Right cardiac atrium (tissue), 5 donors: ENCODE measurements around the gene MALAT1. TPM values are rescaled to one million over a fixed set of nuclear protein-coding genes. Genes with fewer than 3 reads are reported as not detected.

Experiments used
- ATAC-seq, 2 donors: fragments of 200-7000 bp; cut with Tn5 transposase; one replicate each; pipeline versions ENCODE4 v1.8.0 to v1.9.1; 2020; ENCODE audit warnings: moderate library complexity in 2 of 2, mild to moderate bottlenecking in 1 of 2
- DNase-seq, 3 donors: peaks; one replicate each; pipeline ENCODE4 v3.0.0-alpha.2; 2020
- H3K27ac ChIP-seq: one replicate; pipeline ENCODE4 v1.5.1; 2013; ENCODE audit warnings: mild to moderate bottlenecking, low read length, control low read depth, moderate library complexity
- H3K27me3 ChIP-seq: one replicate; pipeline ENCODE4 v1.6.1; 2013; ENCODE audit not compliant: control insufficient read depth, insufficient read depth
- H3K4me1 ChIP-seq: one replicate; pipeline ENCODE4 v1.6.1; 2013; ENCODE audit warnings: low read length; ENCODE audit not compliant: control insufficient read depth, insufficient read depth
- H3K4me3 ChIP-seq: one replicate; pipeline ENCODE4 v1.5.1; 2013; ENCODE audit warnings: low read length, control low read depth
- H3K9me3 ChIP-seq: one replicate; pipeline ENCODE4 v1.6.1; 2013; ENCODE audit warnings: low read length; ENCODE audit not compliant: control insufficient read depth
- WGBS: extraction: QIAGEN DNeasy Blood & Tissue Kit; methylation state at CpG from one replicate; pipeline ENCODE4 v1.1.7; 2013; 5-methylcytosine and 5-hydroxymethylcytosine counted together
- intact Hi-C, 4 donors: fragments of 100-400 bp; cut with DNase I; formaldehyde crosslinking; loops; one replicate each; pipeline versions ENCODE4 v1.11.0 to v1.14.0; 2022 to 2023
- polyA plus RNA-seq: library from polyadenylated mRNA; stranded (reverse); fragments of 200-250 nt; gene quantifications from one replicate; pipeline ENCODE4 v1.2.3, GENCODE V29; 2013
- total RNA-seq, 4 donors: library from RNA; stranded (reverse); fragmentation: NEBNext Ultra II Directional; extraction: Animal tissue kit (Norgen Biotek cat#: 25700); gene quantifications; one replicate each; pipeline ENCODE4 v1.2.1, GENCODE V29; 2021
- donor health status: healthy with polysubstance abuse.
- donor health status: DM: no; HTN: yes; CAD: no.
- donor health status: DM: no; HTN: no; CAD: no.
- donor health status: DM: no; HTN: yes; CAD: no; lungs with severe emphysema.
- donor health status: DM: yes; HTN: yes; CAD: no.

MALAT1 gene
- total and polyA plus RNA-seq, 5 donors, result 1,948 to 5,353 (median 4,935) TPM

DNA sequence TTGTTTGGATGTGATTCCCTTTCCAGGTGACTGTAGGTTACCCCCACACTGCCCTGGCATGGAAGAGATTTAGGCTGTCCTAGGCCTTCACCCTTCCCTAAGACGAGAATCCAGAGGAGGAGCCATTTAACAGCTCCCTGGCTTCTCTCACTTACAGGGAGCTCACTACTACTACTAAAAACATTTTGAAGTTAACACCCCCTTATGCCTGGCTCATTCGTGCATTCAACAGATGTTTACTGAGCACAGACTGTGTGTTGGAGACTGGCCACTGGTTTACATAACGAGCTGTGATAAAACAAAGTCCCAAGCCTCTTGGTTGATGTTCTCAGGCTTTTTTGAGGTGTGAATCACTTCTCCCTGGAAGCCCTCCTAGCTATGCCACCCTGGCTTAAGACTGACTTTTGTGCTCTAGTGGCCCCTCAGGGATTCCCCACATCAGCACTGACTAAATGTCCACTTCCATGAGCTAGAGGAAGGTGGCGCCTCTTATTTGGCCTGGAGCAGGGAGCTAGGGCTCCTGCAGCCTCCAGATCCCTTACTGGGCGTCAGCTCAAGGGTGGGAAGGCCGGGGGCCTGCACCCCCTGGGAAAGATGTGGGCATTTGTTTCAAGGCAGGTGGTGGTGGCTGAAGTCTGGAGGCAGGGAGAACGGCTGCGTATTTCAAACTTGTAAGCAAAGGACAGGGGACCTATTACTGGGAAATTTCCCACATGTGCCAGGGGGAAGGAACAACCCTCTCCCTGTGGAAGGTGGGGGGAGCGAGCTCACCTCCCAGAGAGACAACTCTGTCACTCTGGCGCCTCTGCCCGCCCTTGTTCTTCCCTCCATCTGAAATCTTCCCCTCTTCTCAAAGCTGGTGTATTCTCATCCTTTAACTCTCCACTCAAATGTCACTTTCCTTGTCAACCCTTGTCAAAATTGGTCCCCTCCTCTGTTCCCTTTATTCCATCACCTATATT is 19.4 kb upstream of the MALAT1 start:
- intact Hi-C loops, result loop anchor here in 1 of 4 donors (5.0 kb wide), 1 partner anchor 33 kb away; no protein-coding TSS in a partner anchor
- Histone ChIP-seq H3K27ac (peak overlapping the region; percentile 80), H3K4me1 (peaks cover 8% of the 10 kb centered on the region), H3K27me3 (no peaks in the 10 kb centered on the region), H3K4me3 (peak overlapping the region; percentile 2), H3K9me3 (no peaks in the 10 kb centered on the region)
- ATAC-seq, result peak; percentile 47 to 63
- 37% methylated on average over 11 of the region's 11 CpGs for WGBS
- DNase-seq, result peak; percentile 62 to 81 (median 77)

GRCh38 chr11:65482306-65482850 is 16.5 kb upstream of the MALAT1 start:
- Histone ChIP-seq H3K4me1 (peaks cover 10% of the 10 kb centered on the region), H3K27ac (no peak overlapping the region)

DNA sequence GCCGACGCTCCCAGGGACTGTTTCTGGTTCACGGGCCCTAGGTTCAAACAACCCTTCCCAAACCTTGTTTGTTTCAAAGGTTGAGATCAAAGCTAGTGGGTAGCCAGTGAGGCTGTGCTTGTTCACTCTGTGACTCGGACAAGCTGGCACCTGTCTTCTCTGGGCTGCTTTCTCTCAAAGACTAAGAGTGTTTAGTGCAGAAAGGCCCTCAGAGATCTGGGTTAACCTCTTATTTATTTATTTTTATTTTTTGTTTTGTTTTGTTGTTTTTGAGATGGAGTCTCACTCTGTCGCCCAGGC is 13.0 kb upstream of the MALAT1 start:
- no peak for ATAC-seq
- Histone ChIP-seq H3K27me3 (no peaks in the 10 kb centered on the region), H3K27ac (no peak overlapping the region), H3K4me3 (no peak overlapping the region), H3K4me1 (peaks cover 35% of the 10 kb centered on the region), H3K9me3 (no peaks in the 10 kb centered on the region)
- 74% methylated on average over 5 of the region's 5 CpGs for WGBS
- intact Hi-C loops, result no loop called here
- DNase-seq, result no peak

More at GRCh38 chr11:65482306-65482850, 16.5 kb upstream of the MALAT1 start:
- DNase-seq (no peak), ATAC-seq (no peak)
- H3K9me3 ChIP-seq, result no peaks in the 10 kb centered on the region
- no peak overlapping the region for H3K4me3 ChIP-seq
- intact Hi-C loops, result no loop called here
- no peaks in the 10 kb centered on the region for H3K27me3 ChIP-seq
- 99% methylated on average over 2 of the region's 2 CpGs for WGBS

GRCh38 chr11:65486570-65487466 is 12.0 kb upstream of the MALAT1 start:
- Histone ChIP-seq H3K9me3 (no peaks in the 10 kb centered on the region), H3K27ac (peak overlapping the region; percentile 96), H3K27me3 (no peaks in the 10 kb centered on the region), H3K4me3 (no peak overlapping the region), H3K4me1 (peaks cover 42% of the 10 kb centered on the region)
- intact Hi-C loops, result no loop called here
- DNase-seq (no peak), ATAC-seq (no peak)
- WGBS, result 75% methylated on average over 10 of the region's 10 CpGs

DNA sequence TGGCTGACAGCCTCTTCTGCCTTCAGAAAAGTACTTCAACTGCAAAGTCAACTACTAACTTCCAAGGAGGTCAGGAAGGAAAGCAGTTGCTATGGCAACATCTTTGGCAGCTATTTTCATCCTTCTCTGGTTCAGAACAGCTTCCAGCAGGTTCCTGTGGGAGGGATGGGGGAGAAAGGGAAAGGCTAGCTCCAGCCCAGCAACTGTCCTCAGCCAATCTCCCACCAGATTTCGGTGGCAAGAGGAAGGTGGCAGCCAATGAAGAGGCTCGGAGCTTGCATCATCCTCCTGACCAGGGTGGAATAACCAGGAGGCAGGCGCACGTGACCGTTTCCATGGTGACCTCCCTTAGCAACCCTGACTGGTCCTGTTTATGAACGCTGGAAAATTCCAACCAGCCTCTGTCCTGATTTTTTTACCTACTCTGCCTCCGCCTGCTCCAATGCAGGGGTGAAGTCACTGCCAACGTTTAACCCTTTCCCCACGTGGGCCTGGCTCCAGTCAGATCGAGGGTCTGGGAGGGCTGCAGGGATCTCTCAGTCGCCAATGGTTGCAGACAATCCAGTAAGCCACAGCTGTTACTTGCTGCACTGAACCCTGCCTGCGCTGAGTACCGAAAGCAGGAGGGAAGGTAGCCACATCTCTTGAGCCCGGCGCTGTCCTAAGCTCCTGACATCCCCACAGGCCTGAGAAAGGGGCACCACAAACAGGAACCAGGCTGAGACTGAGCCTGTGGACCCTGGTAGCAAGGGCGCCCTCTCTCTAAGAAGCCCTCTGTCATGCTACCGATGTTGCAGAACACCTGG is 11.2 kb upstream of the MALAT1 start:
- peak; percentile 97 to 99 (median 98) for DNase-seq
- Histone ChIP-seq H3K27me3 (no peaks in the 10 kb centered on the region), H3K4me3 (no peak overlapping the region), H3K4me1 (peaks cover 50% of the 10 kb centered on the region), H3K9me3 (no peaks in the 10 kb centered on the region), H3K27ac (peak overlapping the region; percentile 99)
- 9% methylated on average over 17 of the region's 17 CpGs for WGBS
- peak; percentile 90 to 94 for ATAC-seq
- intact Hi-C loops, result no loop called here

DNA sequence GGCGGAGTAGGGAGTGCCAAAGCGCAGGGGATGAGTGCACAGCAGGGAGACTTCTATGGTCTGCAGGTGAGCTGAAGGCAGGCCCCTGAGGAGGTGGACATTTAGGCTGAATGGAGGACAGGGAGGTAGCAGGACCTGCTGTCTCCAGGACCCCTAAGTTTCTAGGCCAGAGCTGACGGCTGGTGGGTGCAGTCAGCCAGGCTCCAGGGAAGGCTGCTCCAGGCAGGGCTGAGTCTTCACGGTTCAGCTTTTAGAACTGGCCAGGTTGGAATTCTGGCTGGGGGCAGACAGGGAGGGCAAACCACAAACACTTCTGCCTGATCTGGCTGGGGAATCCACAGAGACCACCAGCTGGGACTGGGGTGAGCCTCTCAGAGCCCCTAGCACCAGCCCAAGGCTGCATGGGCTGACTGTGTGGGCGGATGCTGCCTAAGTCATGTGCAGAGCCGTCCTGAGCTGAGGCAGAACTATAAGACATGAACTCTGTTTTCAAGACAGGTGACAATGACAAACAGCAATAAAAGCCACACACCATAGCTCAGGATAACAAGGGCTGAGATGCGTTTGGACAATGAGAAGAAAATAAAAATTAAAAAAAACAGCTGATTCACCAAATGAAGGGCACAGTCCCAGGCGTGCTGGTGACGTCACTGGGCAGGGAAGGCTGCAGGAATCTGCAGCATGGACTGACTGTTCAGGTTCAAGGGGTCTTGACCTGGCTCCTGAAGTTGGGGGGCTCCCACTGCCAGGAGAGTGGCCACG is 10.4 kb upstream of the MALAT1 start:
- no peaks in the 10 kb centered on the region for H3K9me3 ChIP-seq
- peak; percentile 81 to 86 (median 86) for DNase-seq
- ATAC-seq, result no peak

GRCh38 chr11:65489035-65489705 is 9.7 kb upstream of the MALAT1 start:
- no peaks in the 10 kb centered on the region for H3K9me3 ChIP-seq
- no peaks in the 10 kb centered on the region for H3K27me3 ChIP-seq
- no peak overlapping the region for H3K4me3 ChIP-seq
- 26% methylated on average over 10 of the region's 10 CpGs for WGBS
- peak; percentile 2 to 15 for ATAC-seq
- peaks cover 55% of the 10 kb centered on the region for H3K4me1 ChIP-seq
- peak overlapping the region; percentile 99 for H3K27ac ChIP-seq
- intact Hi-C loops, result no loop called here
- peak; percentile 80 to 87 (median 84) for DNase-seq

More for the DNA sequence above, 10.4 kb upstream of the MALAT1 start:
- WGBS, result 29% methylated on average over 10 of the region's 10 CpGs
- Histone ChIP-seq H3K27ac (peak overlapping the region; percentile 99), H3K4me3 (no peak overlapping the region), H3K27me3 (no peaks in the 10 kb centered on the region), H3K4me1 (peaks cover 50% of the 10 kb centered on the region)
- intact Hi-C loops, result no loop called here

DNA sequence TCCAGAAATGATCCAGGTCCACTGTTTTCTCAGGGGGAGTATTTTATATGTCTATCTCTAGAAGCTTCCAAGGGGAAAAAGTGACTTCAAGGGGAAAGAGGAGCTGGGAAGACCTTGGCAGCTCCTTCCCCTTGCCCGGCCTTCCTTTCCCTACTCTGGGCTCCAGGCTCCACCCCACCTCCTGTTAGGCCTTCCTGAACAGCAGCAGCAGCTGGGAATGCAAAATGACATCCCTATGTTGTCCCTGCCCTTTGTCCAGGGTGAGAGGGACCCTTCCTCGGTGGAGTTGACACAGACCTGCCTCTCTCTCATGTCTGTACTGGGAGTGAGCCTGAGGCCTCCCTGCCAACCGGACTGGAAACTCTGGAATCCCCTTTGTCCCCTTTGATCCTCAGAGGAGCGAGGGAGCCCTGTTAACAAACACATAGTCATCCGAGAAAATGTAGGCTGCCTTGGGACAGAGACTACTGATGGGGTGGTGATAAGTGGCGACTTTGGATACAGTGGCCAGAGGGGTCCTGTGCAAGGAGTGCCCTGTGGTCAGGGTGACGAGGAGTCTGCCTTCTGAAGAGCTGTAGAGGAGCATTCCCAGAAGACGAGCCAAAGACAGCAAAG is 9.0 kb upstream of the MALAT1 start:
- 26% methylated on average over 8 of the region's 8 CpGs for WGBS
- H3K4me3 ChIP-seq, result no peak overlapping the region
- H3K27ac ChIP-seq, result peak overlapping the region; percentile 99
- intact Hi-C loops, result no loop called here
- no peaks in the 10 kb centered on the region for H3K27me3 ChIP-seq
- no peak for ATAC-seq
- no peaks in the 10 kb centered on the region for H3K9me3 ChIP-seq
- peak; percentile 67 to 82 (median 74) for DNase-seq
- peaks cover 55% of the 10 kb centered on the region for H3K4me1 ChIP-seq

- intact Hi-C loops, result no loop called here
- Histone ChIP-seq H3K4me3 (no peak overlapping the region), H3K9me3 (no peaks in the 10 kb centered on the region), H3K27me3 (no peaks in the 10 kb centered on the region), H3K4me1 (peaks cover 55% of the 10 kb centered on the region), H3K27ac (peak overlapping the region; percentile 90)
- WGBS, result 50% methylated on average over 3 of the region's 3 CpGs
- ATAC-seq (peak in 1 of 2 donors; percentile 0), DNase-seq (peak in 2 of 3 donors; percentile 32 to 64)
Measured at GRCh38 chr11:65491163-65491465, 7.7 kb upstream of the MALAT1 start.
